ENCODE data around the gene MEX3C.

The MEX3C gene

DNA sequence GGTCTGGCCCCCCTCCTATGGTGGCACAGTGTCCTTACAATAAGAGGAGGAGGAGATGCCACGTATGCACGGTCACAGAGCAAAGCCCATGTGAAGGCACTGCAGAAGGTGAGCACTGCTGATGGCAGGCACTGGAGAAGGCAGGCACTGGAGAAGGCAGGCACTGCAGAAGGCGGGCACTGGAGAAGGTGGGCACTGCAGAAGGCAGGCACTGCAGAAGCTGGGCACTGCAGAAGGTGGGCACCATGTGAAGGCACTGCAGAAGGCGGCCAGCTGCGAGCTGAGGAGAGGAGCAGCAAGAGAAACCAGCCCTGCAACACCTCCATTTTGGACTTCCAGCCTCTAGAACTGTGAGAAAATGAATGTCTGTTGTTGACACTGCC, 46.3 kb downstream of the MEX3C start:
- no peak for DNase-seq (ENCODE audit: low read depth)
- TF ChIP-seq, protein P1, sequence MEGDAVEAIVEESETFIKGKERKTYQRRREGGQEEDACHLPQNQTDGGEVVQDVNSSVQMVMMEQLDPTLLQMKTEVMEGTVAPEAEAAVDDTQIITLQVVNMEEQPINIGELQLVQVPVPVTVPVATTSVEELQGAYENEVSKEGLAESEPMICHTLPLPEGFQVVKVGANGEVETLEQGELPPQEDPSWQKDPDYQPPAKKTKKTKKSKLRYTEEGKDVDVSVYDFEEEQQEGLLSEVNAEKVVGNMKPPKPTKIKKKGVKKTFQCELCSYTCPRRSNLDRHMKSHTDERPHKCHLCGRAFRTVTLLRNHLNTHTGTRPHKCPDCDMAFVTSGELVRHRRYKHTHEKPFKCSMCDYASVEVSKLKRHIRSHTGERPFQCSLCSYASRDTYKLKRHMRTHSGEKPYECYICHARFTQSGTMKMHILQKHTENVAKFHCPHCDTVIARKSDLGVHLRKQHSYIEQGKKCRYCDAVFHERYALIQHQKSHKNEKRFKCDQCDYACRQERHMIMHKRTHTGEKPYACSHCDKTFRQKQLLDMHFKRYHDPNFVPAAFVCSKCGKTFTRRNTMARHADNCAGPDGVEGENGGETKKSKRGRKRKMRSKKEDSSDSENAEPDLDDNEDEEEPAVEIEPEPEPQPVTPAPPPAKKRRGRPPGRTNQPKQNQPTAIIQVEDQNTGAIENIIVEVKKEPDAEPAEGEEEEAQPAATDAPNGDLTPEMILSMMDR (IDR thresholded peaks at IDR 0.05; ENCODE audit: insufficient read depth, low read depth, low read length, missing control alignments) = no peak
- H3K4me3 ChIP-seq (ENCODE audit: low read length) = no peak overlapping the region

DNA sequence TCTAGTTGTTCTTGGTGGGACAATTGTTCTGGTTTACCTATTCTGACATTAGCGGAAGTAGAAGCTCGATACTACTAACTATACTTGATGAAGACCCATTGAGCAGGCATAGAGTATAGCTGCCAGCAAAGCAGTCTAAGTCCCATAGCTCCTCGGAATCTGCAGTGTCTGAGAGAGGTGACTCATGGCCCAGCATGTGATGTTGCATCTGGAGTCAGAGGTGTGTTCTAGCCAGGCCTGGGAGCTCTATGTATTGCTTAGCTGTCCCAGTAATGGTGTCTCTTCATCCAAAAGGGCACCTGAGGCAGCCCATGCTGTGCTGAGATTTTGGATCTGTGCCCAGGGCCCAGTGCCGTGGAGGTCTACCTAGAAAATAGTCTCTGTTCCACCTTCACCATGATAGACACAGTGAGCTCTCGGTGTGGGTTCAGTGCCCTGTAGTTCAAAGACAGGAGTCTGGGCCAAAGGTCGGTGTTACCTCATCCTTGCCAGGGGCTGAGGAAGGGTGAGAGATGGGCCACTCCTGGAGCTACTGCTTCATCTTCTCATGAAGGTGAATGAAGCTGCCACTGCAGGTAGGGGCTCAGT, 47.3 kb downstream of the MEX3C start:
- TF ChIP-seq, protein P1 (IDR thresholded peaks at IDR 0.05; ENCODE audit: insufficient read depth, low read depth, low read length, missing control alignments) = no peak
- no peak overlapping the region for H3K4me3 ChIP-seq (ENCODE audit: low read length)
- peak; percentile 84 for DNase-seq (ENCODE audit: low read depth)

DNA sequence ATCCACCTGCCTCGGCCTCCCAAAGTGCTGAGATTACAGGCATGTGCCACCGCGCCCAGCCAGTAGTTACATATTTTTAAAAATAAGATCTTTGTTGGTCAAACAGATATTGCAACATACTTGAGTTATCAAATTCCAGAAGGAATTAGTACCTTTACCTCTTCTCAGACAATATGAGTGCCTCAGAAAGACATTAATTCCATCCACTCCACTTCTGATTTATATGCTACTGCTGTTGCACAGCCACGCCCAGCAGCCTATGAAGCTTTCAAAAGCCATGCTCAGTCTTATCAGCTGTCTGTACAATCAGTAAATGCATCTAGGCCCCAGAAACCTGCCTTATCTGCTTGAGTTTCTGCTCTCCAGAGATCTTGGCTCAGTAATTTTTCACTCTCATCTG, 47.8 kb downstream of the MEX3C start:
- no peak for DNase-seq (ENCODE audit: low read depth)
- H3K4me3 ChIP-seq (ENCODE audit: low read length) = no peak overlapping the region
- TF ChIP-seq, protein P1 (IDR thresholded peaks at IDR 0.05; ENCODE audit: insufficient read depth, low read depth, low read length, missing control alignments) = no peak

DNA sequence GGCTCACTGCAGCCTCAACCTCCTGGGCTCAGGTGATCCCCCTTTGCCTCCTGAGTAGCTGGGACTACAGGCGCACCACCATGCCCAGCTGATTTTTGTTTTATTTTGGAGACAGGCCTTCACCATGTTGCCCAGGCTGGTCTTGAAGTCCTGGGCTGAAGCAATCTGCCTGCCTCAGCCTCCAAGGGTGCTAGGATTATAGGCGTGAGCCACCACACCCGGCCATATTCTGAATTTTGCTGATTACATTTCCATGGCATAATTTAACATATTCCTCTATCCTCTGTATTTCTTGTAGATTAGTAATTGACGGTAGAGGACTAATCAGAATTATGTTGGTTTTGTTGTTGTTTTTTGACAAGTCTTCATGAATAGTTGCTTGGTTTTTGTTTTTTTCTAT, 50.6 kb downstream of the MEX3C start:
- no peak overlapping the region for H3K4me3 ChIP-seq (ENCODE audit: low read length)
- no peak for DNase-seq (ENCODE audit: low read depth)
- TF ChIP-seq, protein P1 (IDR thresholded peaks at IDR 0.05; ENCODE audit: insufficient read depth, low read depth, low read length, missing control alignments) = no peak

DNA sequence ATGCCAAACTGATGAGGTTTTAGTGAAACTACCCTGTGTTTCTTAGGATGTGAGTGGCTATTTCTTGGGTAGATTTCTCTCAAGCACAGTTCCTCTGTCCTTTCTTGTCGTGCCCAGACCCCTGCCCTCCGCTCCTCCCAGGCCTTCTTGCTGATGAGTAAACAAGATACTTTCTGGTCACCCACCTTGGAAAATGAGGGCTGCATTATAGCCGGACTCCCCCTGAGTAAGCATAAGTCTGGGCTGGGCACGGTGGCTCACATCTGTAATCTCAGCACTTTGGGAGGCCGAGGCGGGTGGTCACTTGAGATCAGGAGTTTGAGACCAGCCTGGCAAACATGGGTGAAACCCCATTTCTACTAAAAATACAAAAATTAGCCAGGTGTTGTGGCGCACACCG, 58.5 kb downstream of the MEX3C start:
- no peak for DNase-seq (ENCODE audit: low read depth)
- TF ChIP-seq, protein P1 (IDR thresholded peaks at IDR 0.05; ENCODE audit: insufficient read depth, low read depth, low read length, missing control alignments) = no peak
- no peak overlapping the region for H3K4me3 ChIP-seq (ENCODE audit: low read length)

DNA sequence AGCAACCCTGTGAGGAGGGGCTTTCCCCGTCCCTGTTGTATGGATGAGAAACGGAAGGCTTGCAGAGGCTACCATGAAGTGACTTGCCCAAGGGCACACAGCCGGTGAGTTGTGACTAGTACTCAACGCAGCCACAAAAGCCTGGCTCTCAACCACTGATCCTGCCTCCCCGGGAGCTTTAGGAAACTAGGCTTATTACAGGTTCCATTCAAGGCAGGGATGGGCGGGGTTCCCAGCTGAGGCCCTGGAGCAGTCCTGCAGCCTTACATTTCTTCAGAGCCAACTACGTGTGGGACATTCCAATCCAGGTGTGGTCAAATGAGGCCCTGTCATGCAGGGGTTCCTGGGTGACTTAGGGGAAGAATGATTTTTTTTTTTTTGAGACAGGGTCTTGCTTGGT, 59.6 kb downstream of the MEX3C start:
- H3K4me3 ChIP-seq (ENCODE audit: low read length) = no peak overlapping the region
- TF ChIP-seq, protein P1 (IDR thresholded peaks at IDR 0.05; ENCODE audit: insufficient read depth, low read depth, low read length, missing control alignments) = no peak
- DNase-seq (ENCODE audit: low read depth) = peak; percentile 91

DNA sequence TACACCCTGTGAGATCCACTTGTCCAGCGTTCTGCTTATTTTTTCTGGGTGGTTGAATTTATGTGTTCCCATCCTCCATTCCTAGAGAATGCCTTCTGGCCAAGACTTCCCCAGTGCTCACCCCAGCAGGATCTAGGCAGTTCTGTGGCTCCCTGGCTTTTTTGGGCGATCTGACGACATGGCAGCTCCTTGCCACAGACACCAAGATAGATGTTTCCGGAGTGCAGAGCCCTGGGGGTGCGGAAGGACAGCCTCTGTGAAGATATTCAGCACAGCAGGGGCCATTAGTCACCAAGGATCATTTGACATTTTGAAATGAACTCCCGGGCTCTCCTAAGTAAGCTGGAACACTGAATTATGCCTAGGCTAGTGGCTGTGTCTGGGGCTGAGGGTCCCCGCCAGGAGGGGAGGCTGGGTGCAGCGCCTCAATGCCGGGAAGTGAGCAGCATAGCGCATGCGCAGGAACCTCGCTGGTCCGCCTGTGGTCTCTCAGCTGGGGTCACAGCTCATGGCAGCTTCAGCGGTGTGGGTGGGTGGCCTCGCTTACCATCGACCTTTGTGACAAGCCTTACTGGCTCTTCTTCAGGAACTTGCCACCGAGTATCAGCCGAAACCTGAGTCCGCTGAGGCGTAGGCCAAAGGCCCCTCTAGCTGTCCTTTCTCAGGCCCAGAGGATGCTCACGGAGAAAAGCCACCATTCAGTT, 60.3 kb downstream of the MEX3C start:
- no peak overlapping the region for H3K4me3 ChIP-seq (ENCODE audit: low read length)
- TF ChIP-seq, protein P1 (IDR thresholded peaks at IDR 0.05; ENCODE audit: insufficient read depth, low read depth, low read length, missing control alignments) = no peak
- DNase-seq (ENCODE audit: low read depth) = no peak

All from epithelial cell of esophagus (primary cell).